Measurements from ENCODE around the gene CNNM3.
"Not testable (repeated sequence)": the region's sequence is repeated elsewhere in the genome, so short reads cannot be mapped to it uniquely, and the experiment has no call there.

- TF ChIP-seq CTCF, POLR2A (IDR thresholded peaks at IDR 0.05): not testable (repeated sequence)
Measured at GRCh38 chr2:96805946-96806345, 10.1 kb upstream of the CNNM3 start.
